ENCODE results near the gene VPS13D. TPM values are rescaled to one million over a fixed set of nuclear protein-coding genes. Genes with fewer than 3 reads are reported as not detected.

VPS13D gene
- polyA plus RNA-seq, 3 donors = 3.6 to 20.2 (median 5.1) TPM

DNA sequence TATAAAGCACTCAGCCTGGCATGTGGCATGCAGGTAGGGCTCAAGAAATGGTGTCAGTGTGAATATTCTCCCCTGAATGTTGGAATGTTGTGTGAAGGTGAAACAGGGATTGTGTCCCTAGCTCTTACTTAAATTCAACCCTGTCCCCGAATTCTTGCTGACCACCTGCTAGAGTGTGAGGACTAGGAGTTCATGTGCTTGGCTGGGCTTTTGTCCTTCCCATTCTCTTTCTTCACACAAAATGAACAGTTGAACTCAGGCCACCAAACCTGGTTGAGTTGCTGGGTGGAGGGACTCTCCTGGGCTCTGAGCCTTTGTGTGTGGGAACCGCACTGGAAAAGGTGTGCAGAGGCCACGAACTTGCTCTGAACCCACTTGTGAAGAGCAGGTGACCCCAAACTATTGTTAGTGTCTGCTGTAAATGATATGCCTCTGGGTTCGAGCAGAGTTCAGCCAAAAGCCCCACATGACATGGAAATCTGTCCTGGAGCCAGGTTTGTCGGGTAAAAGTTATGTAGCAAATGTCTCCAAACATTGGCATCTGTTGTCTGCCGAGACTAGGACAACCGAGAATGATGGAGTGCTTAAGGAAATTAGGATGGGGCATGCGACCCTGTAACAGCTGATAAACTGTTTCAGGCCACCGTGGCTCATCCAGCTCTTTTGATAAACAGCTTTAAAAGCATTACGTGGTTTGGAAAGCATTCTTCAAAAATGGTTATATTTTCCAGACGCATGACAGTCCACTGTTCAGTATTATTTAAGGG, 243.9 kb downstream of the VPS13D start:
- intact Hi-C loops (cut with micrococcal nuclease) = no loop called here
- Histone ChIP-seq H3K79me2 (ENCODE audit: insufficient read depth, low read length) (no peaks in the 10 kb centered on the region), H3K4me1 (ENCODE audit: control insufficient read depth in 1 of 2, insufficient read depth in 2 of 2, low read length in 2 of 2) (peaks cover 27 to 41% of the 10 kb centered on the region in 2 donors)

DNA sequence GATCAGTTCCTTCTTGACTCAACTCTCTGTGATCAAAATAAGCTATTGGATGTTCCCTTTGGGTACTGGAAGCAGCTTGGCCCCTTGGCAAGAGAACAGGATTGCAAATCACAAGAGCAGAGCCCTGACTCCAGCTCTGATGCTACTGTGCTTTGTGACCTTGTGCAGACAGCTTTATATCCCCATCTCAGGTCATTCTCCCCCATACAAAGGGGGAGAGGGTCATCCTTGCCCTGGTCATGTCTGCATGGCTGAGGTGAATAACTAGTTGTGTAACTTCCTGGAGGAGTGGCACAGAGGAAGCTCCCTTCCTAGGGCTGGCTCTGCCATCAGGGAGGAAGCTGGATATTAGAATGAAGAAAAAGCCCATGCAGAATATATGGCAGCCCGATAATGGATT, 245.3 kb downstream of the VPS13D start:
- H3K27ac ChIP-seq (ENCODE audit: low read depth in 1 of 2, low read length in 2 of 2) = peak overlapping the region in 1 of 2 donors; percentile 49
- intact Hi-C loops (cut with micrococcal nuclease) = no loop called here
- TF ChIP-seq, protein P1, sequence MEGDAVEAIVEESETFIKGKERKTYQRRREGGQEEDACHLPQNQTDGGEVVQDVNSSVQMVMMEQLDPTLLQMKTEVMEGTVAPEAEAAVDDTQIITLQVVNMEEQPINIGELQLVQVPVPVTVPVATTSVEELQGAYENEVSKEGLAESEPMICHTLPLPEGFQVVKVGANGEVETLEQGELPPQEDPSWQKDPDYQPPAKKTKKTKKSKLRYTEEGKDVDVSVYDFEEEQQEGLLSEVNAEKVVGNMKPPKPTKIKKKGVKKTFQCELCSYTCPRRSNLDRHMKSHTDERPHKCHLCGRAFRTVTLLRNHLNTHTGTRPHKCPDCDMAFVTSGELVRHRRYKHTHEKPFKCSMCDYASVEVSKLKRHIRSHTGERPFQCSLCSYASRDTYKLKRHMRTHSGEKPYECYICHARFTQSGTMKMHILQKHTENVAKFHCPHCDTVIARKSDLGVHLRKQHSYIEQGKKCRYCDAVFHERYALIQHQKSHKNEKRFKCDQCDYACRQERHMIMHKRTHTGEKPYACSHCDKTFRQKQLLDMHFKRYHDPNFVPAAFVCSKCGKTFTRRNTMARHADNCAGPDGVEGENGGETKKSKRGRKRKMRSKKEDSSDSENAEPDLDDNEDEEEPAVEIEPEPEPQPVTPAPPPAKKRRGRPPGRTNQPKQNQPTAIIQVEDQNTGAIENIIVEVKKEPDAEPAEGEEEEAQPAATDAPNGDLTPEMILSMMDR (IDR thresholded peaks at IDR 0.05) = no peak

More for the DNA sequence above, 243.9 kb downstream of the VPS13D start:
- no peak for DNase-seq
- H3K9me3 Mint-ChIP-seq = peaks cover 0 to 1% (median 0%) of the 10 kb centered on the region in 7 donors
- Histone ChIP-seq H3K4me2 (replicated peaks; ENCODE audit: extremely low read depth, low read length, poor library complexity, severe bottlenecking) (peak overlapping the region; percentile 28), H3K36me3 (replicated peaks in 1 of 2; ENCODE audit: control insufficient read depth in 1 of 2, insufficient read depth in 2 of 2, low read length in 2 of 2) (peaks cover 2 to 32% of the 10 kb centered on the region in 2 donors), H2AFZ (ENCODE audit: insufficient read depth, low read depth, low read length, poor library complexity, severe bottlenecking) (no peak overlapping the region), H3K4me3 (replicated peaks in 1 of 3; ENCODE audit: low read depth in 2 of 3, low read length in 3 of 3) (peak overlapping the region in 1 of 3 experiments; percentile 1), H3K9me3 (replicated peaks in 1 of 2; ENCODE audit: control insufficient read depth in 1 of 2, insufficient read depth in 1 of 2, low read length in 2 of 2) (no peaks in the 10 kb centered on the region), H3K9ac (ENCODE audit: insufficient read depth, low read length, poor library complexity, severe bottlenecking) (no peak overlapping the region), H4K20me1 (ENCODE audit: insufficient read depth, low read length) (no peaks in the 10 kb centered on the region), H3K27ac (ENCODE audit: low read depth in 1 of 2, low read length in 2 of 2) (peak overlapping the region in 1 of 2 donors; percentile 19), H3K27me3 (ENCODE audit: control insufficient read depth in 2 of 2, insufficient read depth in 2 of 2, low read length in 2 of 2) (no peaks in the 10 kb centered on the region)
- peaks cover 34 to 36% of the 10 kb centered on the region in 2 donors for H3K36me3 Mint-ChIP-seq
- peaks cover 44% of the 10 kb centered on the region for H3K4me1 Mint-ChIP-seq
- WGBS (ENCODE audit: insufficient coverage) = 84% methylated on average over 7 of the region's 11 CpGs
- TF ChIP-seq, protein P1 (IDR thresholded peaks at IDR 0.05) = no peak
- peak overlapping the region in 3 of 7 donors; percentile 27 to 74 (median 71) for H3K27ac Mint-ChIP-seq
- peak overlapping the region; percentile 47 to 49 for H3K4me3 Mint-ChIP-seq
- H3K27me3 Mint-ChIP-seq (ENCODE audit: low read depth in 3 of 3) = no peaks in the 10 kb centered on the region

More for the DNA sequence above, 245.3 kb downstream of the VPS13D start:
- Histone ChIP-seq H3K27me3 (ENCODE audit: control insufficient read depth in 2 of 2, insufficient read depth in 2 of 2, low read length in 2 of 2) (no peaks in the 10 kb centered on the region), H4K20me1 (ENCODE audit: insufficient read depth, low read length) (peaks cover under 1% of the 10 kb centered on the region), H3K79me2 (ENCODE audit: insufficient read depth, low read length) (no peaks in the 10 kb centered on the region), H3K36me3 (replicated peaks in 1 of 2; ENCODE audit: control insufficient read depth in 1 of 2, insufficient read depth in 2 of 2, low read length in 2 of 2) (peaks cover 4 to 44% of the 10 kb centered on the region in 2 donors), H3K9ac (ENCODE audit: insufficient read depth, low read length, poor library complexity, severe bottlenecking) (no peak overlapping the region), H3K4me2 (replicated peaks; ENCODE audit: extremely low read depth, low read length, poor library complexity, severe bottlenecking) (peak overlapping the region; percentile 14), H3K4me3 (replicated peaks in 1 of 3; ENCODE audit: low read depth in 2 of 3, low read length in 3 of 3) (no peak overlapping the region), H3K4me1 (ENCODE audit: control insufficient read depth in 1 of 2, insufficient read depth in 2 of 2, low read length in 2 of 2) (peaks cover 29 to 44% of the 10 kb centered on the region in 2 donors), H3K9me3 (replicated peaks in 1 of 2; ENCODE audit: control insufficient read depth in 1 of 2, insufficient read depth in 1 of 2, low read length in 2 of 2) (no peaks in the 10 kb centered on the region), H2AFZ (ENCODE audit: insufficient read depth, low read depth, low read length, poor library complexity, severe bottlenecking) (no peak overlapping the region)
- Mint-ChIP-seq H3K36me3 (peaks cover 46 to 47% of the 10 kb centered on the region in 2 donors), H3K27ac (peak overlapping the region in 3 of 7 donors; percentile 21 to 25 (median 22)), H3K4me3 (peak overlapping the region in 1 of 2 donors; percentile 8), H3K4me1 (peaks cover 51% of the 10 kb centered on the region), H3K9me3 (peaks cover 0 to 1% (median 0%) of the 10 kb centered on the region in 7 donors), H3K27me3 (ENCODE audit: low read depth in 3 of 3) (no peaks in the 10 kb centered on the region)
- 22% methylated on average over 1 of the region's 1 CpG for WGBS (ENCODE audit: insufficient coverage)
- peak in 2 of 3 donors; percentile 32 to 41 for DNase-seq

Data from CD14-positive monocyte (primary cell).